Stimulated activated CD4-positive, alpha-beta T cell treated with anti-CD3 and anti-CD28 coated beads, Interleukin-12 subunit alpha, Interleukin-12 subunit beta, amount 100 ng/mL, for 24 hours (primary cell): Measurements from ENCODE around the gene RBBP8NL.

Source experiments
- DNase-seq, 2 experiments: peaks; one replicate each; pipeline ENCODE4 v3.0.0-alpha.2; 2020; ENCODE audit warnings: low read depth in 2 of 2

The RBBP8NL gene

GRCh38 chr20:62420846-62421715 lies 6.3 kb downstream of the RBBP8NL start:
- no peak for DNase-seq

GRCh38 chr20:62419759-62420158 lies 7.6 kb downstream of the RBBP8NL start:
- no peak for DNase-seq

- DNase-seq: no peak
These were observed 8.4 kb downstream of the RBBP8NL start for GRCh38 chr20:62418709-62419487.

GRCh38 chr20:62417981-62418708 lies 9.2 kb downstream of the RBBP8NL start:
- no peak for DNase-seq

- DNase-seq: no peak
These were observed 10.4 kb downstream of the RBBP8NL start for GRCh38 chr20:62416651-62417637.

- no peak for DNase-seq
These were observed 11.8 kb downstream of the RBBP8NL start for GRCh38 chr20:62415354-62416111.

- DNase-seq: no peak
These were observed 13.3 kb downstream of the RBBP8NL start for GRCh38 chr20:62413896-62414481.

GRCh38 chr20:62413025-62413570 lies 14.2 kb downstream of the RBBP8NL start:
- no peak for DNase-seq

- no peak for DNase-seq
These were observed 14.9 kb downstream of the RBBP8NL start for GRCh38 chr20:62412194-62413024.

- no peak for DNase-seq
These were observed 15.7 kb downstream of the RBBP8NL start for GRCh38 chr20:62411479-62412193.

GRCh38 chr20:62410746-62411478 lies 16.4 kb downstream of the RBBP8NL start:
- DNase-seq: no peak

- no peak for DNase-seq
These were observed 17.2 kb downstream of the RBBP8NL start for GRCh38 chr20:62409931-62410745.

GRCh38 chr20:62409086-62409853 lies 18.1 kb downstream of the RBBP8NL start:
- no peak for DNase-seq

GRCh38 chr20:62408640-62409039 lies 18.7 kb downstream of the RBBP8NL start:
- no peak for DNase-seq

- DNase-seq: no peak
These were observed 19.3 kb downstream of the RBBP8NL start for GRCh38 chr20:62408055-62408454.
